Spleen (tissue), 11 donors: ENCODE data around the gene ACTR5. TPM values are rescaled to one million over a fixed set of nuclear protein-coding genes. Genes with fewer than 3 reads are reported as not detected.
A peak's percentile ranks its signal among the peaks of the same experiment; 100 is the strongest.

Source experiments
- DNase-seq: peaks from one replicate; pipeline ENCODE4 v3.0.0-alpha.2; 2020
- H3K27ac ChIP-seq, 8 donors: fragments of 200-600 bp; sonication (generic) in 7 of 8; 1 replicate in 4 of 8; 2 replicates in 4 of 8; pipeline versions ENCODE4 v1.5.0 to v1.8.0; 2016 to 2021; ENCODE audit warnings: inconsistent platforms in 4 of 8, mild to moderate bottlenecking in 4 of 8, moderate library complexity in 1 of 8
- H3K27me3 ChIP-seq, 7 donors: fragments of 200-600 bp; sonication (generic) in 6 of 7; replicated peaks in 1 of 7; 1 replicate in 4 of 7; 2 replicates in 3 of 7; pipeline versions ENCODE4 v1.5.0 to v1.8.0; 2016 to 2021; ENCODE audit warnings: inconsistent platforms in 3 of 7, mild to moderate bottlenecking in 1 of 7
- H3K36me3 ChIP-seq, 6 donors: fragments of 200-600 bp; sonication (generic) in 5 of 6; 1 replicate in 4 of 6; 2 replicates in 2 of 6; pipeline versions ENCODE4 v1.5.0 to v1.8.0; 2016 to 2021; ENCODE audit warnings: inconsistent platforms in 2 of 6
- H3K4me1 ChIP-seq, 6 donors: fragments of 200-600 bp; sonication (generic) in 5 of 6; 1 replicate in 3 of 6; 2 replicates in 3 of 6; pipeline versions ENCODE4 v1.5.0 to v1.8.0; 2016 to 2021; ENCODE audit warnings: inconsistent platforms in 3 of 6
- H3K4me3 ChIP-seq, 8 donors: fragments of 200-600 bp; sonication (generic) in 7 of 8; 1 replicate in 4 of 8; 2 replicates in 4 of 8; pipeline versions ENCODE4 v1.5.0 to v1.8.0; 2016 to 2021; ENCODE audit warnings: inconsistent platforms in 4 of 8, mild to moderate bottlenecking in 4 of 8, moderate library complexity in 2 of 8
- H3K9me3 ChIP-seq, 8 donors: fragments of 200-600 bp; sonication (generic) in 7 of 8; 1 replicate in 4 of 8; 2 replicates in 4 of 8; pipeline versions ENCODE4 v1.5.0 to v1.8.0; 2016 to 2021; ENCODE audit warnings: inconsistent platforms in 4 of 8
- POLR2A ChIP-seq, 3 donors: fragments of 450-650 bp; IDR thresholded peaks; one replicate each; pipeline ENCODE4 v1.5.1; 2017; ENCODE audit warnings: antibody characterized with exemption in 3 of 3, mild to moderate bottlenecking in 1 of 3
- POLR2AphosphoS5 ChIP-seq, 3 donors: sonication (generic); formaldehyde crosslinking; IDR thresholded peaks; one replicate each; pipeline ENCODE4 v1.5.1; 2017; ENCODE audit warnings: antibody characterized with exemption in 3 of 3
- WGBS, 5 donors: extraction: QIAGEN DNeasy Blood & Tissue Kit in 3 of 5; methylation state at CpG; one replicate each; pipeline versions ENCODE4 v1.1.5 to v1.1.7; 2013 to 2018; 5-methylcytosine and 5-hydroxymethylcytosine counted together
- intact Hi-C: fragments of 100-400 bp; cut with DNase I; formaldehyde crosslinking; loops from one replicate; pipeline ENCODE4 v1.15.0; 2023; ENCODE audit warnings: low total_unique reads
- polyA plus RNA-seq, 3 donors: library from polyadenylated mRNA; stranded (reverse); fragments of 200-250 nt; gene quantifications; one replicate each; pipeline ENCODE4 v1.2.1, GENCODE V29; 2013
- total RNA-seq, 7 donors: library from RNA; depleted of rRNA in 3 of 7; stranded (reverse); fragments of >200 nt in 3 of 7; fragmentation: NEBNext Ultra II Directional in 4 of 7; extraction: Animal tissue kit (Norgen Biotek cat#: 25700) in 4 of 7; gene quantifications; one replicate each; pipeline versions ENCODE4 v1.1.0 to v1.2.1, GENCODE V29; 2016 to 2021
- TF ChIP-seq, protein P1 (sequence below), 11 experiments: fragments of 200-600 bp in 7 of 11; fragments of 450-650 bp in 4 of 11; sonication (generic) in 4 of 11; IDR thresholded peaks in 8 of 11; conservative IDR thresholded peaks in 3 of 11; 1 replicate in 7 of 11; 2 replicates in 4 of 11; pipeline versions ENCODE4 v1.4.0 to v1.8.0; 2016 to 2021; ENCODE audit warnings: antibody characterized with exemption in 11 of 11, inconsistent platforms in 4 of 11, mild to moderate bottlenecking in 1 of 11
- donor health status: healthy with polysubstance abuse.
- donor health status: DM: no; HTN: no; CAD: no; lungs with moderate emphysema.
- donor health status: DM: no; HTN: no; CAD: no.
- donor health status: Bipolar disorder and iron deficiency.
- donor health status: healthy.
- donor health status: DM: no; HTN: no; CAD: no.
- donor health status: DM: yes; HTN: yes; CAD: no.

Gene ACTR5
- total and polyA plus RNA-seq, 10 donors = 5.6 to 12.8 (median 9.5) TPM

DNA sequence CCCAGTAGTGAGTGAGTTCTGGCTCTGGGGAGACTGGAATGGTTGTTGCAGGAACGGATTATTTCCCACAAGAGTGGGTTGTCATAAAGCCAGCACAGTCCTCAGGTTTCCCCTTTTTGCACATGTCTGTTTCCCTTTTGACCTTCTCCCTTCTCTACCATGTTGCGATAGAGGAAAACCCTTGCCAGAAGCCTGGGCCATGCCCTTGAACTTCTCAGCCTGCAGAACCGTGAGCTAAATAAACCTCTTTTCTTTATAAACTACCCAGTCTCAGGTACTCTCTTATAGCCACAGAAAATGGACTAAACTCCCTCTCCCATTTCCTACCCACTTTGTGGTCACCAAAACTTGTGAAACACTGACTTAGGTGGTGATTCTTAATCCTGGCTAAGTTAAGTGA lies 50.0 kb downstream of the ACTR5 start:
- intact Hi-C loops = no loop called here
- Histone ChIP-seq H3K9me3 (peaks cover 0 to 6% (median 0%) of the 10 kb centered on the region in 8 donors), H3K4me1 (peaks cover 0 to 14% (median 8%) of the 10 kb centered on the region in 6 donors), H3K36me3 (no peaks in the 10 kb centered on the region), H3K4me3 (no peak overlapping the region), H3K27me3 (no peaks in the 10 kb centered on the region), H3K27ac (no peak overlapping the region)
- WGBS, 5 donors = 62 to 89% (median 67%) methylated on average over 3 of the region's 3 CpGs
- TF ChIP-seq POLR2A (IDR thresholded peaks at IDR 0.05) (no peak), POLR2AphosphoS5 (IDR thresholded peaks at IDR 0.05) (no peak)
- TF ChIP-seq, protein P1, sequence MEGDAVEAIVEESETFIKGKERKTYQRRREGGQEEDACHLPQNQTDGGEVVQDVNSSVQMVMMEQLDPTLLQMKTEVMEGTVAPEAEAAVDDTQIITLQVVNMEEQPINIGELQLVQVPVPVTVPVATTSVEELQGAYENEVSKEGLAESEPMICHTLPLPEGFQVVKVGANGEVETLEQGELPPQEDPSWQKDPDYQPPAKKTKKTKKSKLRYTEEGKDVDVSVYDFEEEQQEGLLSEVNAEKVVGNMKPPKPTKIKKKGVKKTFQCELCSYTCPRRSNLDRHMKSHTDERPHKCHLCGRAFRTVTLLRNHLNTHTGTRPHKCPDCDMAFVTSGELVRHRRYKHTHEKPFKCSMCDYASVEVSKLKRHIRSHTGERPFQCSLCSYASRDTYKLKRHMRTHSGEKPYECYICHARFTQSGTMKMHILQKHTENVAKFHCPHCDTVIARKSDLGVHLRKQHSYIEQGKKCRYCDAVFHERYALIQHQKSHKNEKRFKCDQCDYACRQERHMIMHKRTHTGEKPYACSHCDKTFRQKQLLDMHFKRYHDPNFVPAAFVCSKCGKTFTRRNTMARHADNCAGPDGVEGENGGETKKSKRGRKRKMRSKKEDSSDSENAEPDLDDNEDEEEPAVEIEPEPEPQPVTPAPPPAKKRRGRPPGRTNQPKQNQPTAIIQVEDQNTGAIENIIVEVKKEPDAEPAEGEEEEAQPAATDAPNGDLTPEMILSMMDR (IDR thresholded peaks at IDR 0.05 in 8 of 11, conservative IDR thresholded peaks at IDR 0.05 in 3 of 11) = no peak
- DNase-seq = no peak

DNA sequence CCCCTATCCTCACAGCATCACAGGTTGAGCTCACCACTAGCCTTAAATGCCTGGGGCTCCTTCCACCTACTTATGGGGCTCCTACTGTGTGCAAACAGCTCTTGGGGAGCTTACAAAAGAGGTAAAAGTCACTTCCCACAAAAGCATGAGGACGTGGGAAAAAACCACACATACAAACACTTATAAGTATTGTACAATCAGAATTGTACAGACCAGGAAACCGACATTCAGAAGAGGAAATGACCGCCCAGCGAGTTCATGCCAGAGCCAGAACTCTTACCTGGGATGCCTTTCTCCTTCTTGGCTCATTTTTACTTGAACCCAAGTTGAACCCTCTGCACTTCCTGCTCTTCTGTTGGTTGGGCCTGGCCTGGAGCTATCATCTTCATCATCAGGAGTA lies 50.9 kb downstream of the ACTR5 start:
- Histone ChIP-seq H3K9me3 (peaks cover 0 to 6% (median 0%) of the 10 kb centered on the region in 8 donors), H3K36me3 (no peaks in the 10 kb centered on the region), H3K27me3 (no peaks in the 10 kb centered on the region), H3K4me1 (peaks cover 3 to 19% (median 9%) of the 10 kb centered on the region in 6 donors), H3K4me3 (no peak overlapping the region), H3K27ac (peak overlapping the region in 3 of 8 donors; percentile 13 to 21 (median 15))
- TF ChIP-seq POLR2A (IDR thresholded peaks at IDR 0.05) (no peak), POLR2AphosphoS5 (IDR thresholded peaks at IDR 0.05) (no peak)
- TF ChIP-seq, protein P1 (IDR thresholded peaks at IDR 0.05 in 8 of 11, conservative IDR thresholded peaks at IDR 0.05 in 3 of 11) = no peak
- intact Hi-C loops = no loop called here
- WGBS, 5 donors = 20 to 33% (median 28%) methylated on average over 4 of the region's 4 CpGs
- DNase-seq = no peak

DNA sequence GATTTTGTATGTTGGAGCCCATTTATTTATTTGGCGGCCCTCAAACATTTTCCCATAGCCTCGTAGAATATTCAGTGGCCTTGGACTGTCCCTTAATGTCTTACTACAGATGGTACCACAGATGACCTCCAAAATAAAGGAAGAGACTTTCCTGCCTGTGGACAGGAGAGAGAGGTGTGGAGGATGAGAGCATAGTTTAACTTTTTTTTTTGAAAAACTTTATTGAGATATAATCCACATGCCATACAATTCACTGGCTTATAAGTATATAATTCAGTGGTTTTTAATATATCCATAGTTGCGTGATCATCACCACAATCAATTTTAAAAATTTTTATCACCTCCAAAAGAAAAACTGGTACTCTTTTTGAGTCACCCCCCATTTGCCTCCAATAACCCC lies 52.6 kb downstream of the ACTR5 start:
- Histone ChIP-seq H3K36me3 (no peaks in the 10 kb centered on the region), H3K27me3 (peaks cover 0 to 11% (median 0%) of the 10 kb centered on the region in 7 donors), H3K9me3 (peaks cover 0 to 6% (median 0%) of the 10 kb centered on the region in 8 donors), H3K4me3 (no peak overlapping the region), H3K4me1 (peaks cover 8 to 35% (median 25%) of the 10 kb centered on the region in 6 donors), H3K27ac (no peak overlapping the region)
- no peak for DNase-seq
- TF ChIP-seq POLR2A (IDR thresholded peaks at IDR 0.05) = no peak
- TF ChIP-seq, protein P1 (IDR thresholded peaks at IDR 0.05 in 8 of 11, conservative IDR thresholded peaks at IDR 0.05 in 3 of 11) = no peak
- WGBS, 5 donors = 87 to 92% (median 90%) methylated on average over 3 of the region's 3 CpGs
- intact Hi-C loops = loop anchor here (10.0 kb wide), 1 partner anchor 74 kb away; no protein-coding TSS in a partner anchor

DNA sequence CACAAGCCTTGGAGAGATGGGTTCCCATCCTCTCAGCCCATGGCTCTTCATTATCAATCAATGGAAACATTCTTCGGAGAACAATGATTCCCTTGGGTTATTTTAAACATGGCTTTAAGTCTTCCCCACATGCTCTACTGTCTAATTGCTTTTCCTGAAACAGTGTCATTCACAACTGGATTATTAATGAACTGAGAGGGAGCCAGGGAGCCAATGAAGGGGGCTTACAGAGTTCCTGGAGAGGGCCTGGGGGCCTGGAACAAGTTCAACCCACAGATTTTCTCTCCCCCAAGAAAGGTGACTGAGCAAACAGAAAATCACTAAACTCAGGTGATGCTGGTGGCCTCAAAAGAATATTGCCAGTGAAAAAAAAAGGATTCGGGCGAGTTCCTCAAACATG lies 56.0 kb downstream of the ACTR5 start:
- no peak for DNase-seq
- WGBS, 5 donors = 65 to 79% (median 77%) methylated on average over 3 of the region's 3 CpGs

More for the DNA sequence above, 56.0 kb downstream of the ACTR5 start:
- intact Hi-C loops = loop anchor here (10.0 kb wide), 1 partner anchor 71 kb away; no protein-coding TSS in a partner anchor
- Histone ChIP-seq H3K36me3 (peaks cover 0 to 2% (median 0%) of the 10 kb centered on the region in 6 donors), H3K9me3 (no peaks in the 10 kb centered on the region), H3K27ac (peak overlapping the region; percentile 73 to 98 (median 90)), H3K4me1 (peaks cover 27 to 60% (median 50%) of the 10 kb centered on the region in 6 donors), H3K27me3 (peaks cover 0 to 28% (median 5%) of the 10 kb centered on the region in 7 donors), H3K4me3 (no peak overlapping the region)
- TF ChIP-seq, protein P1 (IDR thresholded peaks at IDR 0.05 in 8 of 11, conservative IDR thresholded peaks at IDR 0.05 in 3 of 11) = no peak
- TF ChIP-seq POLR2A (IDR thresholded peaks at IDR 0.05) (no peak), POLR2AphosphoS5 (IDR thresholded peaks at IDR 0.05) (no peak)
